ENCODE measurements around the gene ELMOD3.

GRCh38 chr2:85439025-85439472, 84.5 kb downstream of the ELMOD3 start:
- TF ChIP-seq, protein P1, sequence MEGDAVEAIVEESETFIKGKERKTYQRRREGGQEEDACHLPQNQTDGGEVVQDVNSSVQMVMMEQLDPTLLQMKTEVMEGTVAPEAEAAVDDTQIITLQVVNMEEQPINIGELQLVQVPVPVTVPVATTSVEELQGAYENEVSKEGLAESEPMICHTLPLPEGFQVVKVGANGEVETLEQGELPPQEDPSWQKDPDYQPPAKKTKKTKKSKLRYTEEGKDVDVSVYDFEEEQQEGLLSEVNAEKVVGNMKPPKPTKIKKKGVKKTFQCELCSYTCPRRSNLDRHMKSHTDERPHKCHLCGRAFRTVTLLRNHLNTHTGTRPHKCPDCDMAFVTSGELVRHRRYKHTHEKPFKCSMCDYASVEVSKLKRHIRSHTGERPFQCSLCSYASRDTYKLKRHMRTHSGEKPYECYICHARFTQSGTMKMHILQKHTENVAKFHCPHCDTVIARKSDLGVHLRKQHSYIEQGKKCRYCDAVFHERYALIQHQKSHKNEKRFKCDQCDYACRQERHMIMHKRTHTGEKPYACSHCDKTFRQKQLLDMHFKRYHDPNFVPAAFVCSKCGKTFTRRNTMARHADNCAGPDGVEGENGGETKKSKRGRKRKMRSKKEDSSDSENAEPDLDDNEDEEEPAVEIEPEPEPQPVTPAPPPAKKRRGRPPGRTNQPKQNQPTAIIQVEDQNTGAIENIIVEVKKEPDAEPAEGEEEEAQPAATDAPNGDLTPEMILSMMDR (IDR thresholded peaks at IDR 0.05), result no peak
- no peak for TF ChIP-seq EZH2phosphoT487 (IDR thresholded peaks at IDR 0.05)
